HEK293 (cell line): ENCODE results near the gene KCNT1.

Source experiments
- CTCF ChIA-PET: fragments of 350-600 bp; formaldehyde crosslinking; extraction: SDS; loops from one replicate; lab custom pipeline; 2021; ENCODE audit warnings: antibody characterized with exemption; lab: Yijun Ruan, JAX
- POLR2A ChIA-PET: fragments of 300-600 bp; formaldehyde crosslinking; extraction: SDS; loops from one replicate; lab custom pipeline; 2020; ENCODE audit warnings: antibody characterized with exemption, inconsistent platforms; lab: Yijun Ruan, JAX
- H3K27ac ChIP-seq: fragments of 200-500 bp; sonication (Bioruptor generic); 2 replicates; pipeline ENCODE4 v1.5.1; 2014; ENCODE audit warnings: low read depth, low read length, control low read depth, inconsistent platforms; ENCODE audit errors: extremely low read depth
- H3K36me3 ChIP-seq, 2 experiments: fragments of 200-500 bp in 1 of 2; sonication (Bioruptor generic) in 1 of 2; 1 replicate in 1 of 2; 2 replicates in 1 of 2; pipeline ENCODE4 v1.5.1; 2014 to 2017; ENCODE audit warnings: inconsistent platforms in 2 of 2, low read length in 2 of 2; ENCODE audit not compliant: control insufficient read depth in 2 of 2, insufficient read depth in 1 of 2
- H3K4me1 ChIP-seq: fragments of 200-500 bp; sonication (Bioruptor generic); 2 replicates; pipeline ENCODE4 v1.5.1; 2014; ENCODE audit warnings: mild to moderate bottlenecking, low read length, inconsistent platforms; ENCODE audit not compliant: control insufficient read depth, insufficient read depth
- H3K4me3 ChIP-seq: 2 replicates; pipeline ENCODE4 v1.5.1; 2011; ENCODE audit warnings: low read depth, mild to moderate bottlenecking, control low read depth, low read length, moderate library complexity
- H3K9me3 ChIP-seq: fragments of 200-500 bp; sonication (Bioruptor generic); 2 replicates; pipeline ENCODE4 v1.5.1; 2014; ENCODE audit warnings: low read depth, low read length, inconsistent platforms; ENCODE audit not compliant: control insufficient read depth, insufficient read depth
- HIC1 ChIP-seq: fragments of 450-650 bp; formaldehyde crosslinking; IDR thresholded peaks from 2 replicates; pipeline ENCODE4 v1.5.1; 2016; ENCODE audit warnings: missing biosample characterization, missing genetic modification characterization
- KLF16 ChIP-seq: fragments of 450-650 bp; formaldehyde crosslinking; IDR thresholded peaks from 2 replicates; pipeline ENCODE4 v1.5.1; 2017; ENCODE audit warnings: missing biosample characterization, missing genetic modification characterization
- MYNN ChIP-seq: fragments of 450-650 bp; formaldehyde crosslinking; IDR thresholded peaks from 2 replicates; pipeline ENCODE4 v1.5.1; 2016; ENCODE audit warnings: missing biosample characterization, missing genetic modification characterization, borderline replicate concordance
- OVOL3 ChIP-seq: fragments of 450-650 bp; formaldehyde crosslinking; IDR thresholded peaks from 2 replicates; pipeline ENCODE4 v1.5.1; 2016; ENCODE audit warnings: missing biosample characterization, missing genetic modification characterization
- PRDM2 ChIP-seq: fragments of 450-650 bp; formaldehyde crosslinking; IDR thresholded peaks from 2 replicates; pipeline ENCODE4 v1.5.1; 2016; ENCODE audit warnings: missing biosample characterization, missing genetic modification characterization, borderline replicate concordance
- SCRT2 ChIP-seq: fragments of 450-650 bp; formaldehyde crosslinking; IDR thresholded peaks from 2 replicates; pipeline ENCODE4 v1.5.1; 2016; ENCODE audit warnings: missing biosample characterization, missing genetic modification characterization
- ZBTB26 ChIP-seq: fragments of 450-650 bp; formaldehyde crosslinking; optimal IDR thresholded peaks from 2 replicates; pipeline ENCODE3; 2016; ENCODE audit warnings: missing biosample characterization, mild to moderate bottlenecking, missing genetic modification characterization
- ZIC2 ChIP-seq: fragments of 450-650 bp; formaldehyde crosslinking; IDR thresholded peaks from 2 replicates; pipeline ENCODE4 v1.5.1; 2016; ENCODE audit warnings: missing biosample characterization, missing genetic modification characterization
- ZNF155 ChIP-seq: fragments of 450-650 bp; formaldehyde crosslinking; IDR thresholded peaks from 2 replicates; pipeline ENCODE4 v1.5.1; 2016; ENCODE audit warnings: missing biosample characterization, missing genetic modification characterization
- ZNF184 ChIP-seq: fragments of 450-650 bp; IDR thresholded peaks from 2 replicates; pipeline ENCODE4 v1.5.1; 2018; ENCODE audit warnings: missing biosample characterization, mild to moderate bottlenecking, missing genetic modification characterization
- ZNF335 ChIP-seq: fragments of 450-650 bp; formaldehyde crosslinking; conservative IDR thresholded peaks from 2 replicates; pipeline ENCODE4 v1.5.1; 2016; ENCODE audit warnings: missing biosample characterization, missing genetic modification characterization
- ZNF473 ChIP-seq: fragments of 450-650 bp; formaldehyde crosslinking; IDR thresholded peaks from 2 replicates; pipeline ENCODE4 v1.5.1; 2017; ENCODE audit warnings: missing biosample characterization, missing genetic modification characterization
- ZNF548 ChIP-seq: fragments of 450-650 bp; formaldehyde crosslinking; IDR thresholded peaks from 2 replicates; pipeline ENCODE4 v1.5.1; 2016; ENCODE audit warnings: missing biosample characterization, missing genetic modification characterization
- ZNF624 ChIP-seq: fragments of 450-650 bp; formaldehyde crosslinking; IDR thresholded peaks from 2 replicates; pipeline ENCODE4 v1.5.1; 2017; ENCODE audit warnings: missing biosample characterization, missing genetic modification characterization

The KCNT1 gene

GRCh38 chr9:135774239-135774747, 72.3 kb downstream of the KCNT1 start (continued):
- TF ChIP-seq ZBTB26 (tag by site-specific recombination), result peak; percentile 19
- peak; percentile 28; the same call in 1 of the 2 replicates for TF ChIP-seq PRDM2
- no peak for TF ChIP-seq KLF16 (tag by site-specific recombination)
- TF ChIP-seq ZNF473 (tag by site-specific recombination), result 0 out of 2 replicates have a peak, but pooled peaks have one; percentile 32
- no peak for TF ChIP-seq MYNN (tag by site-specific recombination)

GRCh38 chr9:135774794-135775525, 73.0 kb downstream of the KCNT1 start:
- H3K4me3 ChIP-seq, result no peak overlapping the region
- H3K36me3 ChIP-seq, result no peaks in the 10 kb centered on the region
- H3K9me3 ChIP-seq, result no peaks in the 10 kb centered on the region
- ChIA-PET CTCF (no interaction called here), POLR2A (no interaction called here)
- TF ChIP-seq ZNF335 (tag by site-specific recombination) (no peak), ZNF548 (tag by site-specific recombination) (no peak), HIC1 (tag by site-specific recombination) (peak; percentile 38; the same call in 1 of the 2 replicates), ZNF624 (tag by site-specific recombination) (no peak), ZNF184 (tag by site-specific recombination) (no peak)
- H3K4me1 ChIP-seq, result no peaks in the 10 kb centered on the region
- no peak overlapping the region for H3K27ac ChIP-seq

GRCh38 chr9:135775911-135776310, 73.9 kb downstream of the KCNT1 start:
- POLR2A ChIA-PET, result no interaction called here
- H3K27ac ChIP-seq, result no peak overlapping the region

More at GRCh38 chr9:135775911-135776310, 73.9 kb downstream of the KCNT1 start:
- Histone ChIP-seq H3K4me1 (no peaks in the 10 kb centered on the region), H3K9me3 (no peaks in the 10 kb centered on the region), H3K36me3 (no peaks in the 10 kb centered on the region), H3K4me3 (no peak overlapping the region)
- CTCF ChIA-PET, result no interaction called here
- TF ChIP-seq ZIC2 (tag by site-specific recombination), result peak; percentile 95
- TF ChIP-seq OVOL3 (tag by site-specific recombination), result no peak
- TF ChIP-seq ZNF155 (tag by site-specific recombination), result no peak
- TF ChIP-seq SCRT2 (tag by site-specific recombination), result no peak
